Gastroesophageal sphincter (tissue), 4 donors: ENCODE measurements around the gene GPX4. TPM values are rescaled to one million over a fixed set of nuclear protein-coding genes. Genes with fewer than 3 reads are reported as not detected.

Experiments used
- ATAC-seq: fragments of 150-250 bp; one replicate; pipeline ENCODE4 v1.9.1; 2016; ENCODE audit warnings: mild to moderate bottlenecking, moderate library complexity
- H3K27ac ChIP-seq, 4 donors: fragments of 200-600 bp; sonication (generic) in 3 of 4; 1 replicate in 3 of 4; 2 replicates in 1 of 4; pipeline ENCODE4 v1.5.1; 2016 to 2019
- H3K27me3 ChIP-seq: fragments of 200-600 bp; sonication (generic); one replicate; pipeline ENCODE4 v1.5.1; 2019
- H3K36me3 ChIP-seq, 2 donors: fragments of 200-600 bp; sonication (generic); one replicate each; pipeline ENCODE4 v1.5.1; 2019; ENCODE audit warnings: control low read depth in 1 of 2
- H3K4me1 ChIP-seq, 3 donors: fragments of 200-600 bp; sonication (generic); 1 replicate in 2 of 3; 2 replicates in 1 of 3; pipeline ENCODE4 v1.5.1; 2016 to 2019; ENCODE audit warnings: control low read depth in 2 of 3
- H3K4me3 ChIP-seq, 2 donors: fragments of 200-600 bp; sonication (generic); one replicate each; pipeline ENCODE4 v1.5.1; 2019; ENCODE audit warnings: mild to moderate bottlenecking in 1 of 2, moderate library complexity in 1 of 2
- H3K9me3 ChIP-seq, 3 donors: fragments of 200-600 bp; sonication (generic); one replicate each; pipeline ENCODE4 v1.5.1; 2017 to 2019; ENCODE audit warnings: control low read depth in 2 of 3
- CTCF ChIP-seq, 4 experiments: fragments of 200-600 bp in 2 of 4; fragments of 450-650 bp in 2 of 4; sonication (generic) in 1 of 4; IDR thresholded peaks; one replicate each; pipeline ENCODE4 v1.5.1; 2017 to 2019; ENCODE audit warnings: antibody characterized with exemption in 4 of 4, mild to moderate bottlenecking in 2 of 4, moderate library complexity in 2 of 4
- EP300 ChIP-seq: sonication (generic); formaldehyde crosslinking; IDR thresholded peaks from one replicate; pipeline ENCODE4 v1.6.1; 2017; ENCODE audit warnings: antibody characterized with exemption, mild to moderate bottlenecking
- POLR2A ChIP-seq, 2 donors: fragments of 450-650 bp; IDR thresholded peaks; one replicate each; pipeline ENCODE4 v1.6.1; 2017; ENCODE audit warnings: antibody characterized with exemption in 2 of 2, mild to moderate bottlenecking in 2 of 2, moderate library complexity in 1 of 2
- POLR2AphosphoS5 ChIP-seq: sonication (generic); formaldehyde crosslinking; IDR thresholded peaks from one replicate; pipeline ENCODE4 v1.6.1; 2017; ENCODE audit warnings: antibody characterized with exemption
- WGBS, 2 donors: methylation state at CpG; one replicate each; pipeline ENCODE4 v1.1.5; 2018; ENCODE audit warnings: low coverage in 1 of 2; 5-methylcytosine and 5-hydroxymethylcytosine counted together
- total RNA-seq, 4 donors: library from RNA; depleted of rRNA; stranded (reverse); fragments of >200 nt; gene quantifications; one replicate each; pipeline ENCODE4 v1.1.0, GENCODE V29; 2016

GPX4 gene
- total RNA-seq, 4 donors from 2014 or later = 311 to 452 (median 349) TPM

GRCh38 chr19:1097810-1098176, 6.0 kb upstream of the GPX4 start:
- Histone ChIP-seq H3K4me1 (peaks cover 0 to 72% (median 44%) of the 10 kb centered on the region in 3 donors), H3K27ac (peak overlapping the region in 2 of 4 donors; percentile 98), H3K27me3 (no peaks in the 10 kb centered on the region), H3K4me3 (no peak overlapping the region), H3K36me3 (peaks cover 0 to 11% of the 10 kb centered on the region in 2 donors), H3K9me3 (no peaks in the 10 kb centered on the region)
- WGBS, 2 donors = 57 to 86% methylated on average over 1 to 6 of the region's 7 CpGs
- TF ChIP-seq CTCF (IDR thresholded peaks at IDR 0.05) (no peak), POLR2A (IDR thresholded peaks at IDR 0.05) (no peak), POLR2AphosphoS5 (no peak), EP300 (no peak)
- ATAC-seq = no peak

GRCh38 chr19:1098177-1099051, 5.4 kb upstream of the GPX4 start:
- H3K36me3 ChIP-seq = peaks cover 0 to 4% of the 10 kb centered on the region in 2 donors
- TF ChIP-seq POLR2AphosphoS5 (no peak), CTCF (IDR thresholded peaks at IDR 0.05) (no peak), EP300 (no peak), POLR2A (IDR thresholded peaks at IDR 0.05) (peak in 1 of 2 donors; percentile 3)

GRCh38 chr19:1101337-1101698, 2.5 kb upstream of the GPX4 start:
- Histone ChIP-seq H3K36me3 (peaks cover 0 to 10% of the 10 kb centered on the region in 2 donors), H3K4me3 (peak overlapping the region in 1 of 2 donors; percentile 6), H3K9me3 (no peaks in the 10 kb centered on the region), H3K27ac (peak overlapping the region; percentile 55 to 98 (median 98)), H3K27me3 (no peaks in the 10 kb centered on the region), H3K4me1 (peaks cover 0 to 70% (median 51%) of the 10 kb centered on the region in 3 donors)
- ATAC-seq = peak; percentile 16
- WGBS, 2 donors = 30% methylated on average over 2 of the region's 9 CpGs; no CpG with 5 or more reads in 1 of the 2 donors
- TF ChIP-seq POLR2A (IDR thresholded peaks at IDR 0.05) (no peak), EP300 (no peak), CTCF (IDR thresholded peaks at IDR 0.05) (no peak), POLR2AphosphoS5 (no peak)

More at GRCh38 chr19:1098177-1099051, 5.4 kb upstream of the GPX4 start:
- H3K4me3 ChIP-seq = no peak overlapping the region
- H3K4me1 ChIP-seq = peaks cover 0 to 72% (median 47%) of the 10 kb centered on the region in 3 donors
- peak overlapping the region in 3 of 4 donors; percentile 98 for H3K27ac ChIP-seq
- ATAC-seq = no peak
- WGBS, 2 donors = 43 to 76% methylated on average over 4 to 13 of the region's 15 CpGs
- H3K9me3 ChIP-seq = no peaks in the 10 kb centered on the region
- H3K27me3 ChIP-seq = no peaks in the 10 kb centered on the region

GRCh38 chr19:1102407-1103131, 1.2 kb upstream of the GPX4 start:
- peaks cover 0 to 83% (median 52%) of the 10 kb centered on the region in 3 donors for H3K4me1 ChIP-seq
- peak; percentile 96 for TF ChIP-seq POLR2AphosphoS5
- TF ChIP-seq CTCF (IDR thresholded peaks at IDR 0.05) = no peak
- peak overlapping the region; percentile 75 to 98 (median 98) for H3K27ac ChIP-seq
- WGBS, 2 donors = 6 to 52% methylated on average over 2 to 8 of the region's 17 CpGs
- H3K36me3 ChIP-seq = peaks cover 0 to 22% of the 10 kb centered on the region in 2 donors
- H3K4me3 ChIP-seq = peak overlapping the region in 1 of 2 donors; percentile 75
- ATAC-seq = peak; percentile 35
- no peaks in the 10 kb centered on the region for H3K9me3 ChIP-seq
- H3K27me3 ChIP-seq = no peaks in the 10 kb centered on the region
